ENCODE results near the gene SVIL.
"Not testable (repeated sequence)": the region's sequence is repeated elsewhere in the genome, so short reads cannot be mapped to it uniquely, and the experiment has no call there.

The SVIL gene

GRCh38 chr10:29603223-29603896 is 31.4 kb downstream of the SVIL start:
- no peak for DNase-seq (ENCODE audit: low spot score)

- DNase-seq (ENCODE audit: low spot score) = no peak
Observed at GRCh38 chr10:29600821-29601220, 34.0 kb downstream of the SVIL start.

GRCh38 chr10:29600067-29600466 is 34.7 kb downstream of the SVIL start:
- DNase-seq (ENCODE audit: low spot score) = no peak

- DNase-seq (ENCODE audit: low spot score) = no peak
Observed at GRCh38 chr10:29598851-29599311, 35.9 kb downstream of the SVIL start.

- DNase-seq (ENCODE audit: low spot score) = no peak
Observed at GRCh38 chr10:29596826-29597225, 37.9 kb downstream of the SVIL start.

- DNase-seq (ENCODE audit: low spot score) = no peak
Observed at GRCh38 chr10:29596356-29596755, 38.4 kb downstream of the SVIL start.

- DNase-seq (ENCODE audit: low spot score) = no peak
Observed at GRCh38 chr10:29595636-29596225, 39.0 kb downstream of the SVIL start.

- DNase-seq (ENCODE audit: low spot score) = no peak
Observed at GRCh38 chr10:29595146-29595545, 39.6 kb downstream of the SVIL start.

GRCh38 chr10:29591651-29591968 is 43.2 kb downstream of the SVIL start:
- DNase-seq (ENCODE audit: low spot score) = no peak

- no peak for DNase-seq (ENCODE audit: low spot score)
Observed at GRCh38 chr10:29590915-29591650, 43.7 kb downstream of the SVIL start.

- no peak for DNase-seq (ENCODE audit: low spot score)
Observed at GRCh38 chr10:29588629-29589421, 45.9 kb downstream of the SVIL start.

- not testable (repeated sequence) for DNase-seq (ENCODE audit: low spot score)
Observed at GRCh38 chr10:29587750-29588628, 46.8 kb downstream of the SVIL start.

- DNase-seq (ENCODE audit: low spot score) = not testable (repeated sequence)
Observed at GRCh38 chr10:29587102-29587749, 47.5 kb downstream of the SVIL start.

GRCh38 chr10:29586509-29586908 is 48.3 kb downstream of the SVIL start:
- no peak for DNase-seq (ENCODE audit: low spot score)

- no peak for DNase-seq (ENCODE audit: low spot score)
Observed at GRCh38 chr10:29585488-29585976, 49.2 kb downstream of the SVIL start.

GRCh38 chr10:29584436-29584835 is 50.3 kb downstream of the SVIL start:
- no peak for DNase-seq (ENCODE audit: low spot score)

- DNase-seq (ENCODE audit: low spot score) = no peak
Observed at GRCh38 chr10:29583674-29584073, 51.1 kb downstream of the SVIL start.

GRCh38 chr10:29582769-29583168 is 52.0 kb downstream of the SVIL start:
- DNase-seq (ENCODE audit: low spot score) = not testable (repeated sequence)

- no peak for DNase-seq (ENCODE audit: low spot score)
Observed at GRCh38 chr10:29579455-29579970, 55.3 kb downstream of the SVIL start.

- DNase-seq (ENCODE audit: low spot score) = no peak
Observed at GRCh38 chr10:29578457-29578856, 56.3 kb downstream of the SVIL start.

- DNase-seq (ENCODE audit: low spot score) = no peak
Observed at GRCh38 chr10:29576681-29577080, 58.1 kb downstream of the SVIL start.

Measured in iPS-NIHi11 (cell line).